Measurements from ENCODE around the gene TNFAIP8.

DNA sequence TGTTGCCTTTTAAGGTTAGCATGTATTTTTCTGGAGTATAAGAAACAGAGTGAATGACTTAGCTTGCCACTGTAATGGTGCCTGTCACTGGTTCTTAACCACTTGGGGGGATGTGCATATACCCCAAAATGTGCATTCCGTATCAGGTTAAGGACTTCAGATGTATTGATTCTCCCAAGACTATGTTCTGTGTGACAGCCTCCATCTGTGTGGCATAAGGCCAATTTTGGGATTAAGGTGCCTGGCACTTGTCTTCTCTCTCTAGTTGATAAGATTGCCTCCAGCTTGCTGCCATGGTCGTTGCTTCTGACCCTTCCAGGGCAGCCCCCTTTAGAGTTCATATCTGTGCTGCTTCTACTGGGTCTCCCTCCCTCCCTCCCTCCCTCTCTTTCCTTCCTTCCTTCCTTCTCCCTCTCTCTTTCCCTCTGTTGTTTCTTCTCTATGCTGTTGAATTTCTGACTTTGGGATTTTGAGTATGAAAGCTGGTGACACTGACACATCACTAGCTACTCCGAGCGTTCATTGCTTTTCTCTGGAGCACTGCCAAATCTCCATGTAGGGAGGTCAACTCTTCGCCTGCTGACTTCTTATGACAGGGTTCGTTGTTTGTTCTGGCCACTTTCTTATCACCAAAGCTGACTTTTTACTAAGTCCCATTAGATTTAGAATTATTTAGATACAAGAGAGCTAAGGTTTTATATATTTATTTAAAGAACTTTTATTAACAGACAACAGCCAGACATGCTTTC is 31.0 kb downstream of the TNFAIP8 start:
- TF ChIP-seq GATA2 (IDR thresholded peaks at IDR 0.05; ENCODE audit: low read depth, low read length) (no peak), GATA3 (IDR thresholded peaks at IDR 0.05; ENCODE audit: low read depth, low read length) (no peak)
